H9 (cell line): ENCODE data around the gene ATP2B2. TPM values are rescaled to one million over a fixed set of nuclear protein-coding genes. Genes with fewer than 3 reads are reported as not detected.

Experiments
- DNase-seq: peaks from one replicate; pipeline ENCODE4 v3.0.0-alpha.2; 2017
- H2AFZ ChIP-seq: one replicate; pipeline ENCODE4 v1.6.1; 2013; ENCODE audit warnings: mild to moderate bottlenecking, low read length, control low read depth, moderate library complexity
- H2AK5ac ChIP-seq: 2 replicates; pipeline ENCODE4 v1.6.1; 2013; ENCODE audit warnings: low read length, control low read depth, mixed read lengths; ENCODE audit not compliant: insufficient read length
- H2BK120ac ChIP-seq: one replicate; pipeline ENCODE4 v1.6.1; 2013; ENCODE audit warnings: low read depth, mild to moderate bottlenecking, low read length, control low read depth, inconsistent platforms; ENCODE audit not compliant: poor library complexity, severe bottlenecking
- H2BK12ac ChIP-seq: 2 replicates; pipeline ENCODE4 v1.6.1; 2013; ENCODE audit warnings: low read length, control low read depth, mixed read lengths, low read depth; ENCODE audit not compliant: insufficient read length
- H2BK15ac ChIP-seq: 2 replicates; pipeline ENCODE4 v1.6.1; 2013; ENCODE audit warnings: low read depth, low read length, control low read depth
- H2BK20ac ChIP-seq: one replicate; pipeline ENCODE4 v1.6.1; 2013; ENCODE audit warnings: low read depth, mild to moderate bottlenecking, low read length, control low read depth, inconsistent platforms; ENCODE audit not compliant: poor library complexity, severe bottlenecking
- H2BK5ac ChIP-seq: 2 replicates; pipeline ENCODE4 v1.6.1; 2013; ENCODE audit warnings: low read length, control low read depth, mixed read lengths; ENCODE audit not compliant: insufficient read length
- H3K14ac ChIP-seq: 2 replicates; pipeline ENCODE4 v1.6.1; 2013; ENCODE audit warnings: low read length, control low read depth; ENCODE audit not compliant: insufficient read depth
- H3K18ac ChIP-seq: 2 replicates; pipeline ENCODE4 v1.6.1; 2013; ENCODE audit warnings: low read depth, mild to moderate bottlenecking, mixed read lengths, low read length, control low read depth; ENCODE audit not compliant: insufficient read length
- H3K23ac ChIP-seq: 2 replicates; pipeline ENCODE4 v1.6.1; 2013; ENCODE audit warnings: low read length, control low read depth, mixed read lengths, low read depth; ENCODE audit not compliant: insufficient read length
- H3K23me2 ChIP-seq: 2 replicates; pipeline ENCODE4 v1.6.1; 2013; ENCODE audit warnings: low read depth, mild to moderate bottlenecking, mixed read lengths, low read length, control low read depth; ENCODE audit not compliant: insufficient read length, poor library complexity, severe bottlenecking
- H3K27ac ChIP-seq: 2 replicates; pipeline ENCODE4 v1.5.1; 2013; ENCODE audit warnings: low read length, control low read depth, mixed read lengths, low read depth; ENCODE audit not compliant: insufficient read length
- H3K27me3 ChIP-seq: 2 replicates; pipeline ENCODE4 v1.6.1; 2013; ENCODE audit warnings: low read length, control low read depth, inconsistent platforms; ENCODE audit not compliant: insufficient read depth
- H3K4ac ChIP-seq: 2 replicates; pipeline ENCODE4 v1.6.1; 2013; ENCODE audit warnings: low read depth, mild to moderate bottlenecking, control low read depth, inconsistent platforms, low read length, moderate library complexity
- H3K4me1 ChIP-seq: 2 replicates; pipeline ENCODE4 v1.6.1; 2013; ENCODE audit warnings: low read length, control low read depth, inconsistent platforms; ENCODE audit not compliant: insufficient read depth
- H3K4me2 ChIP-seq: 2 replicates; pipeline ENCODE4 v1.6.1; 2013; ENCODE audit warnings: low read length, control low read depth, mixed read lengths; ENCODE audit not compliant: insufficient read length, insufficient read depth
- H3K56ac ChIP-seq: 2 replicates; pipeline ENCODE4 v1.6.1; 2013; ENCODE audit warnings: low read depth, mild to moderate bottlenecking, mixed read lengths, low read length, control low read depth; ENCODE audit not compliant: insufficient read length
- H3K79me1 ChIP-seq: 2 replicates; pipeline ENCODE4 v1.6.1; 2013; ENCODE audit warnings: low read depth, mild to moderate bottlenecking, moderate library complexity, low read length, control low read depth, inconsistent platforms; ENCODE audit not compliant: insufficient read depth, poor library complexity, severe bottlenecking
- H3K79me2 ChIP-seq: 2 replicates; pipeline ENCODE4 v1.6.1; 2013; ENCODE audit warnings: low read length, control low read depth, inconsistent platforms; ENCODE audit not compliant: insufficient read depth
- H3K9ac ChIP-seq: 2 replicates; pipeline ENCODE4 v1.6.1; 2013; ENCODE audit warnings: low read length, control low read depth, mixed read lengths; ENCODE audit not compliant: insufficient read length; ENCODE audit errors: extremely low read depth
- H3K9me3 ChIP-seq: one replicate; pipeline ENCODE4 v1.6.1; 2013; ENCODE audit warnings: low read depth, low read length, inconsistent platforms; ENCODE audit not compliant: control insufficient read depth
- H3T11ph ChIP-seq: one replicate; pipeline ENCODE4 v1.6.1; 2013; ENCODE audit warnings: mild to moderate bottlenecking, low read length, control low read depth, inconsistent platforms
- H4K20me1 ChIP-seq: one replicate; pipeline ENCODE4 v1.6.1; 2013; ENCODE audit not compliant: control insufficient read depth, insufficient read length, insufficient read depth
- H4K5ac ChIP-seq: 2 replicates; pipeline ENCODE4 v1.6.1; 2013; ENCODE audit warnings: low read depth, mild to moderate bottlenecking, mixed read lengths, low read length, control low read depth; ENCODE audit not compliant: insufficient read length
- H4K8ac ChIP-seq: replicated peaks from 2 replicates; pipeline ENCODE4 v1.6.1; 2013; ENCODE audit warnings: low read length, control low read depth, mixed read lengths, low read depth; ENCODE audit not compliant: insufficient read length
- H4K91ac ChIP-seq: 2 replicates; pipeline ENCODE4 v1.6.1; 2013; ENCODE audit warnings: low read depth, mild to moderate bottlenecking, moderate library complexity, mixed read lengths, low read length, control low read depth; ENCODE audit not compliant: insufficient read length
- H3K27ac Mint-ChIP-seq, 3 experiments: 2 replicates in 2 of 3; 3 replicates in 1 of 3; pipeline ENCODE4 v1.8.0; 2020 to 2021; ENCODE audit warnings: mixed read lengths in 3 of 3, mild to moderate bottlenecking in 1 of 3, moderate library complexity in 1 of 3
- H3K27me3 Mint-ChIP-seq: 2 replicates; pipeline ENCODE4 v1.8.0; 2021; ENCODE audit warnings: low read depth, mild to moderate bottlenecking, moderate library complexity, mixed read lengths
- H3K36me3 Mint-ChIP-seq, 3 experiments: 2 replicates in 2 of 3; 3 replicates in 1 of 3; pipeline ENCODE4 v1.8.0; 2020 to 2021; ENCODE audit warnings: low read depth in 3 of 3, mixed read lengths in 3 of 3; ENCODE audit not compliant: insufficient read depth in 1 of 3
- H3K4me1 Mint-ChIP-seq, 2 experiments: 2 replicates each; pipeline ENCODE4 v1.8.0; 2020; ENCODE audit warnings: mixed read lengths in 2 of 2
- H3K4me3 Mint-ChIP-seq, 2 experiments: 2 replicates in 1 of 2; 3 replicates in 1 of 2; pipeline ENCODE4 v1.8.0; 2020 to 2021; ENCODE audit warnings: mild to moderate bottlenecking in 2 of 2, mixed read lengths in 2 of 2, moderate library complexity in 1 of 2
- H3K9me3 Mint-ChIP-seq, 2 experiments: 2 replicates in 1 of 2; 3 replicates in 1 of 2; pipeline ENCODE4 v1.8.0; 2020; ENCODE audit warnings: mild to moderate bottlenecking in 2 of 2, mixed read lengths in 2 of 2, moderate library complexity in 1 of 2
- CTCF ChIP-seq: fragments of 200-600 bp; sonication (generic); conservative IDR thresholded peaks from 3 replicates; pipeline ENCODE4 v1.8.0; 2021; ENCODE audit warnings: antibody characterized with exemption, mild to moderate bottlenecking
- WGBS: extraction: QIAGEN DNeasy Blood & Tissue Kit; methylation state at CpG from one replicate; pipeline ENCODE4 v1.1.7; 2013; ENCODE audit warnings: missing lambda C conversion rate, low lambda C conversion rate, mixed read lengths; ENCODE audit not compliant: insufficient read length; ENCODE audit errors: extremely low coverage; 5-methylcytosine and 5-hydroxymethylcytosine counted together
- total RNA-seq: library from RNA; stranded (reverse); gene quantifications from 2 replicates; pipeline ENCODE4 v1.2.1, GENCODE V29; 2021

The ATP2B2 gene
- total RNA-seq, 1 experiment from 2014 or later: 0.33 TPM

- Histone ChIP-seq H3K9me3 (no peaks in the 10 kb centered on the region), H3K79me2 (no peaks in the 10 kb centered on the region), H2AK5ac (no peak overlapping the region), H3K9ac (no peak overlapping the region), H2BK15ac (no peak overlapping the region), H3K4ac (no peak overlapping the region), H2BK20ac (no peak overlapping the region), H2BK5ac (no peak overlapping the region), H2BK12ac (no peak overlapping the region), H3K79me1 (no peaks in the 10 kb centered on the region), H3K27ac (no peak overlapping the region), H4K91ac (no peak overlapping the region), H3K23me2 (no peaks in the 10 kb centered on the region), H3K4me1 (no peaks in the 10 kb centered on the region; the same call in 1 of the 2 replicates), H2AFZ (no peak overlapping the region), H3K27me3 (no peaks in the 10 kb centered on the region), H3K14ac (no peak overlapping the region), H3T11ph (no peak overlapping the region), H4K8ac (no peak overlapping the region), H2BK120ac (no peak overlapping the region), H3K18ac (no peak overlapping the region), H4K5ac (no peak overlapping the region), H3K23ac (no peak overlapping the region), H3K56ac (no peak overlapping the region), H3K4me2 (peak overlapping the region; percentile 38), H4K20me1 (no peaks in the 10 kb centered on the region)
- TF ChIP-seq CTCF: no peak
- Mint-ChIP-seq H3K4me1 (peaks cover 17 to 29% of the 10 kb centered on the region in 2 experiments), H3K4me3 (peak overlapping the region; percentile 26 to 74; a peak in 3 of 5 replicates), H3K27me3 (peaks cover 18% of the 10 kb centered on the region), H3K27ac (no peak overlapping the region), H3K9me3 (no peaks in the 10 kb centered on the region), H3K36me3 (no peaks in the 10 kb centered on the region)
- peak; percentile 65 for DNase-seq
- WGBS: no CpG with 5 or more reads among the region's 12 CpGs
These were observed 35.0 kb downstream of the ATP2B2 start for GRCh38 chr3:10470120-10471053.
